Fibroblast of peridontal ligament (primary cell): ENCODE data around the gene TLE3.

ENCODE experiments used
- DNase-seq: peaks from one replicate; pipeline ENCODE4 v3.0.0-alpha.2; 2010; ENCODE audit errors: extremely low read depth

Gene TLE3

DNA sequence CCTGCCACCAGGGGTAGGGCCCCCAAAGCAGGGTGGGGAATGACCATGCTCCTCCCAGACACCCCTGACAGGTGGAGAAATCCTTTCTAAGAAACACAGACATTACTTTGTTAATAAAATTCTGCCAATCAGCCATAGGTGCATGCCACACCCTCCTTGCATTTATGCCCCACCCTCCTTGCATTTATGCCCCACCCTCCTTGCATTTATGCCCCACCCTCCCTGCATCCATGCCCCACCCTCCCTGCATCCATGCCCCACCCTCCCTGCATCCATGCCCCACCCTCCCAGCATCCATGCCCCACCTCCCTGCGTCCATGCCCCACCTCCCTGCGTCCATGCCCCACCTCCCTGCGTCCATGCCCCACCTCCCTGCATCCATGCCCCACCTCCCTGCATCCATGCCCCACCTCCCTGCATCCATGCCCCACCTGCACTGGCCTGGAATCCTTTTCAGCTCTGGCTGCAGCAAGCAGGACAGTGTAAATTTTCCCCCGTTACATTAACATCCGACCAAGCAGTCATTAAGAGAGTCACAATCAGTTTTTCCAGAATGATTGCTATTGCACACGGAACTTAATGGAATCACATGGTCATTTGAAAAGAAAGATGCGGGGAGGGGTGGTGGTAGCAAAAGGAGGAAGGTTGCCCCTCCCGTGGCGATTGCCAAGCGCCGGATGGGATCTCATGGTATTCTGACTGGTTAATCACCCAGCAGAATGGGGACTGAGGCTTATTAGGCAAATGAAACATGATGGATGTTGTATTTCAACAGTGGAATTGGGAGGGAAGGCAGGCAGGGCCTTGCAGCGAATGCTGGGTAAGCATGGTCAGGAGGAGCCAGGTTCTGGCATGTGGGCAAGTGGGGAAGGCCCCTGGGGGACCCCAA lies 91.2 kb downstream of the TLE3 start:
- DNase-seq: no peak

DNA sequence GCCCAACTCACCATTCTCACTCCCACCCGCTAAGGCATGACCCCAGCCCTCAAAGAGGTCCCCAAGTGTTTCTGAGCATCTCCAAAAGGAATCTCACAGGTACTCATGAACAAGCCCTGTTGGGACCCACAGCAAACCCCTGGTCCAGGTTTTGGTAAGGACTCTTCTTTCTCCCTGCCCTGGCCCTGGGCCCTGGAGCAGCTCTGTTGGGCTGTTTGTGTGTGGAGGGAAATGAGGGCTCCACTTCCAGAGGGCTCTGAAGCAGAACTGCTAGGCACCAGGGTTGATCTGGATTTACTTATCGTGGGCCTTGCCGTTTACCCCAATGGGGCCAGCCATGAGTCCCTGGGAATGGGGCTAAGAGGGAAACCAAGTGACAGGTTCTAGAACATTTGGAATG lies 92.9 kb downstream of the TLE3 start:
- DNase-seq: no peak

- DNase-seq: no peak
Observed at GRCh38 chr15:70002897-70003296, 94.8 kb downstream of the TLE3 start.

DNA sequence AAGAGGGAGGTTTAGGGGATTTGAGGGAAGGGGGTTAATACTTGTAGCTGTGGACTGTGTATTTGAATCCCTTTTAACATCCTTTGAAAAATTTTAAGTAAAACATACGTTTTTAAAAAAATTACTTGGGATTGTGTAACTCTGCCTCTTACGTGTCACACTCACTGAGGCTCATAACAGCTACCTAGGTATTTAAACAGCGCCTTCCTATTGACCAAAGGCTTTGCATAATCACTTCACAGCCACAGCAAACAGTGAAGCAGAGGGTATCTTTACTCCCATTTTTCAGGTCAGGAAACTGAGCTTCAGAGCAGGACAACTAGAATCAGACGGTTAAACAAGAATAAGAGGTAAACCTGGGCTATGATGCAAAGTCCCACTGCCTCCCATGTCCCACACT lies 95.9 kb downstream of the TLE3 start:
- no peak for DNase-seq

DNA sequence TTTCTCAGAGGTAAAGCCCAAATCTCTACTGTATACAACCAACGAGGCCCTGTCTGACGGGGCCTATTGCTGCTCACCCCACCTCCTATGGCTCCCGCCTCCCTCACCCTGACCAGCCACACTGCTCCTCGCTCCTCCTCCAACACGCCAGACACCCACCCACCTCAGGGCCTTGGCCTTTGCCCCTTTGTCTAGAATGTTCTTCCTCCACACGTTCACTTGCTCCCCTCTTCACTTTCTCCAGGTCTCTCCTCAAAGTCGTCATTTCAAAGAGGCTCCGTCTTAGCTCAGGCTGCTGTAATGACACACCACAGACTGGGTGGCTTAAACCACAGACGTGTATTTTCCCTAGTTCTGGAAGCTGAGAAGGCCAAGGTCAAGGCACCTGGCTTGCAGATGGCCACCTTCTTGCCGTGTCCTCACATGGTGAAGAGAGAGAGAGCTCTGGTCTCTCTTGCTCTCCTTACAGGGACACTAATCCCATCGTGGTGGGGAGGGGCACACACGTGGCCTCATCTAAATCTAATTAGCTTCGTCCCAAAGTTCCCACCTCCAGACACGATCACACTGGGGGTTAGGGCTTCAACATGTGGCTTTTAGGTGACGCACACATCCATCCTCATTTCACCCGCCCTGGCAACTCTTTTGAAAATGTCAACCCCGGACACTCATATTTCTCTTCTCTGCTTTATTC lies 98.2 kb downstream of the TLE3 start:
- DNase-seq: no peak

DNA sequence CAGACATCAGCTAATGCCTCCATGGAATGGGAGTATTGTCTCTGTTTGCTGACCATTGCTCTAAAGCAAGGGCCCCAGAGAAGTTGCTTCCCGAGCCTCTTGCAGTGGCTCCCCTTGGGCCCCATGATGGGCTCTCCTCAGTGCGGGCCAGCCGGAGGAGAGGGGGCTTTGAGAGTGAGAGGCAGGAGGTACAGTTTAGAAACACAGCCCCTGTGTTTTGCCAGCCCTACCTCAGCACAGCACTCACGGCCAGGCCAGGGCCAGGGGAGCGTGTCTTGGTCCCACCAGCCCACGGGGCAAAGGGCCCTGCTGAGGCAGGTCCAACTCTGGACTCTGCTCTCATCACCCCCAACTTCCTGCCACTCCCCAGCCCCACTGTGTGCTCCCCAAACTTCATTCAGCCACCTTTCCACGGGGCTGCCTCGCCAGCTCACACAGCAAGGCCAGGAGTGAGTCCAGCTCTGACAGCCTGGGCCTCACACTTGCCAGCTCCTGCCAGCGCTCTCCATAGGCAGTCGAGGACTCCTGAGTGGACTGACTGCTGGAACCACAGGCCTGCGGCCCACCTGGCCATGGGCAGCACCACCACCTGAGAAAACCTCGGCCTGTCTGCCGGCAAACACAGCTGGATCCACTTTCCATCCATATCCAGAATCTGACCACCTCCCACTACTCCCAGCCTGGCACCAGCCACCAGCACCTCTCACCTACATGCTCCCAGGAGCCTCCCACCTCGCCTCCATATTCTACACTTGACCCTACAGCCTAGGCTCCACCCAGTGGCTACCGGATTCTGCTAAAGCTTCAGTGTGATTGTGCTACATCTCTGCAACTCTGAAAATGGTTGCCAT lies 99.0 kb downstream of the TLE3 start:
- DNase-seq: no peak

DNA sequence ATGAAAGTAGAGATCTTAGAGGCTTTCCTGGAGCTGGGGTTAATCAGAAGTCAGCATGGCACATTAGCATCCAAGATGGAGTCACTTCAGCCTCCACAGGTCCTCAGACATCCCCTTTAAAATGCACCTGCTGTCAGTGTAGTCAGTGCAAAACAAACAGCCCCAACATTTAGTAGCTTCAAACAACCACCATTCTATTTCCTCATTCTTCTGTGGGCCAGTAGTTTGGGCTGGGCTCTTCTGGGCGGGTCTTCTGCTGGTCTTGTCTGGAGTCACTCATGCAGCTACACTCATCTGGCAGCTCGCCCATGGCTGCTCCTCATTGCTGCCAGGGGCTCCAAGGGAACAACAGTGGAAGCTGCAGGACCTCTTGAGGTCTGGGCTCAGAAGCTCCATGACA lies 99.9 kb downstream of the TLE3 start:
- no peak for DNase-seq
